ENCODE results near the gene PPP1R14C. TPM values are rescaled to one million over a fixed set of nuclear protein-coding genes. Genes with fewer than 3 reads are reported as not detected.

Gene PPP1R14C
- total and polyA plus RNA-seq, 2 donors (not counting 3 experiments of a cell fraction or from before 2014, with no cell fraction given), result not detected

DNA sequence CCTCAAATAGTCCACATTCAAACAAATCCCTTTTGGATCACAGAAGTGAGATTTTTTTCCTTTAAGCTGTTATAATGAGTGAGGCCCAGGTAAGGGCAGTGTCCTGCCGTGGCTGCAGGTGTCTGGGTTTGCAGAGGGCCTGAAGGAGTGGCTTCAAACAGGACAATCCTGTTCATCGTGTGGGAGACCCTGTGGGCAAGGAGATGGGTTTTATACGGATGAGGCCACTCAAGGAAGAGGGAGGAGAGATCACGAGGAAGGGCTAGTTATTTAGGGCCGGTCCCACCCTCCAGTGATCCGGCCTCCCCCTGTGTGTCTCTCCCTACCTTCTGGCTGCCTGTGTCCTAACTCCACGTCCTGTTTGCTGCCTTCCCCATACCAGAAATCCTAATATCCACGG, 33.8 kb downstream of the PPP1R14C start:
- CTCF ChIA-PET, result no interaction called here
- FAIRE-seq, result no peak
- Histone ChIP-seq H3K4me1 (ENCODE audit: control insufficient read depth, extremely low read depth, insufficient read depth, low read length) (no peaks in the 10 kb centered on the region), H3K27me3 (ENCODE audit: control insufficient read depth in 2 of 2, insufficient read depth in 2 of 2, low read length in 2 of 2) (no peaks in the 10 kb centered on the region), H3K9ac (replicated peaks; ENCODE audit: extremely low read depth, insufficient read depth, low read length) (no peak overlapping the region), H3K36me3 (ENCODE audit: control insufficient read depth in 2 of 2, extremely low read depth in 1 of 2, insufficient read depth in 2 of 2, low read length in 2 of 2) (no peaks in the 10 kb centered on the region), H3K4me3 (replicated peaks in 1 of 3; ENCODE audit: insufficient read depth in 1 of 3, low read depth in 1 of 3, low read length in 3 of 3) (no peak overlapping the region), H4K20me1 (replicated peaks; ENCODE audit: control insufficient read depth, extremely low read depth, insufficient read depth, low read length) (no peaks in the 10 kb centered on the region), H2AFZ (ENCODE audit: low read depth, low read length) (no peak overlapping the region), H3K4me2 (ENCODE audit: insufficient read depth, low read length) (no peak overlapping the region), H3K9me3 (replicated peaks; ENCODE audit: control insufficient read depth, insufficient read depth, low read length) (no peaks in the 10 kb centered on the region), H3K79me2 (ENCODE audit: control insufficient read depth, insufficient read depth, low read length) (no peaks in the 10 kb centered on the region), H3K27ac (ENCODE audit: insufficient read depth, low read depth, low read length) (no peak overlapping the region), H3K9me1 (replicated peaks; ENCODE audit: control insufficient read depth, extremely low read depth, insufficient read depth, low read length) (no peaks in the 10 kb centered on the region)
- no peak for TF ChIP-seq FOS (IDR thresholded peaks at IDR 0.05; ENCODE audit: borderline replicate concordance, insufficient read depth, low read length)
- no peak for TF ChIP-seq JUN (IDR thresholded peaks at IDR 0.05; ENCODE audit: borderline replicate concordance, insufficient read depth, insufficient read length, low read depth)
- no peak for TF ChIP-seq POLR2AphosphoS5 (IDR thresholded peaks at IDR 0.05; ENCODE audit: insufficient read depth, low read depth, low read length)
- TF ChIP-seq MYC (IDR thresholded peaks at IDR 0.05; ENCODE audit: low read depth, low read length), result no peak
- dilution Hi-C loops (cut with MboI; ENCODE audit: extremely low pct_ligation_motif_present, low sequenced_read_pairs) (no loop called here), intact Hi-C loops (cut with micrococcal nuclease) (no loop called here)
- BruUV-seq (replicated peaks), result no TSS peak
- DNase-seq (ENCODE audit: low read depth, low spot score), result no peak
- POLR2A ChIA-PET, result no interaction called here

DNA sequence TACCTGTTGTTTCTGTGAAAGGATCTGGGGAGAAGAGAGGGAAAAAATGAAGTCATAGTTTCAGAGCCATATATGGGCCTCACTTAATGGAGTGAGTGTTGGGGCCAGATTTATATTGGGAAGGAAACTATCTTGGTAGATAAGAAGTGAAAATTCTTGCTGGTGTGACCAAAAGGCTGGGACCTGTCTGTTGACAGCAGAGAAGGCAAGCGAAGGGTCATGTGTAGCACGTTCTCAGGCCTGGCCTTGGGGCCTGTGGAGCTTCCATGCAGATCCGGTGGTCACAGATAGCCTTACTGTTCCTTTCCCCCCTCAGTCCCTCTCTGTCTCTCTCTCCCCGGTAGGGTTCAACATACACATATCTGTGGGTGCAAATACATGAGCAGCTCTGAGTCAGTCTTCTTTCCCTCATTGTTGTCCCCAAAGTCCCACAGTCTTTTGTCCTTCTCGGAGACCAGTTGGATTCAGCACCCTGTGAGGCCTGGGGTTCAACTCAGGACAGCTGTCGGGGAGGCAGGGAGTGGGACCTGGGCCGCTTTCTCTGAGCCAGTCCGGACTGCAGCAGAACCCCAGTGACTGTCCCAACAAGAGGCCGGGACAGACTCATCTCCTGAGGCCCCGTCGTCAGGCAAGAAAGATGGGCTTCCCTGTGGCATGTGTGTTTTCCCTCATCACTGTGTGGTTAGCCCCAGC, 34.6 kb downstream of the PPP1R14C start:
- CTCF ChIA-PET, result no interaction called here
- Histone ChIP-seq H3K79me2 (ENCODE audit: control insufficient read depth, insufficient read depth, low read length) (no peaks in the 10 kb centered on the region), H3K4me1 (ENCODE audit: control insufficient read depth, extremely low read depth, insufficient read depth, low read length) (no peaks in the 10 kb centered on the region), H3K4me3 (replicated peaks in 1 of 3; ENCODE audit: insufficient read depth in 1 of 3, low read depth in 1 of 3, low read length in 3 of 3) (no peak overlapping the region), H4K20me1 (replicated peaks; ENCODE audit: control insufficient read depth, extremely low read depth, insufficient read depth, low read length) (no peaks in the 10 kb centered on the region), H3K9me1 (replicated peaks; ENCODE audit: control insufficient read depth, extremely low read depth, insufficient read depth, low read length) (no peaks in the 10 kb centered on the region), H3K27me3 (ENCODE audit: control insufficient read depth in 2 of 2, insufficient read depth in 2 of 2, low read length in 2 of 2) (no peaks in the 10 kb centered on the region), H3K36me3 (ENCODE audit: control insufficient read depth in 2 of 2, extremely low read depth in 1 of 2, insufficient read depth in 2 of 2, low read length in 2 of 2) (no peaks in the 10 kb centered on the region), H3K9me3 (replicated peaks; ENCODE audit: control insufficient read depth, insufficient read depth, low read length) (no peaks in the 10 kb centered on the region), H2AFZ (ENCODE audit: low read depth, low read length) (no peak overlapping the region), H3K9ac (replicated peaks; ENCODE audit: extremely low read depth, insufficient read depth, low read length) (no peak overlapping the region), H3K27ac (ENCODE audit: insufficient read depth, low read depth, low read length) (no peak overlapping the region), H3K4me2 (ENCODE audit: insufficient read depth, low read length) (no peak overlapping the region)
- dilution Hi-C loops (cut with MboI; ENCODE audit: extremely low pct_ligation_motif_present, low sequenced_read_pairs) (no loop called here), intact Hi-C loops (cut with micrococcal nuclease) (no loop called here)
- TF ChIP-seq EZH2 (IDR thresholded peaks at IDR 0.05; ENCODE audit: borderline replicate concordance, low read depth, low read length, severe bottlenecking) (no peak), POLR2A (IDR thresholded peaks at IDR 0.05; ENCODE audit: low read depth, low read length) (no peak), MYC (IDR thresholded peaks at IDR 0.05; ENCODE audit: low read depth, low read length) (no peak), POLR2AphosphoS5 (IDR thresholded peaks at IDR 0.05; ENCODE audit: insufficient read depth, low read depth, low read length) (no peak), GATA2 (IDR thresholded peaks at IDR 0.05; ENCODE audit: insufficient read depth, insufficient read length, low read depth, low read length) (no peak), FOS (IDR thresholded peaks at IDR 0.05; ENCODE audit: borderline replicate concordance, insufficient read depth, low read length) (no peak), JUN (IDR thresholded peaks at IDR 0.05; ENCODE audit: borderline replicate concordance, insufficient read depth, insufficient read length, low read depth) (no peak)
- TF ChIP-seq, protein P1, sequence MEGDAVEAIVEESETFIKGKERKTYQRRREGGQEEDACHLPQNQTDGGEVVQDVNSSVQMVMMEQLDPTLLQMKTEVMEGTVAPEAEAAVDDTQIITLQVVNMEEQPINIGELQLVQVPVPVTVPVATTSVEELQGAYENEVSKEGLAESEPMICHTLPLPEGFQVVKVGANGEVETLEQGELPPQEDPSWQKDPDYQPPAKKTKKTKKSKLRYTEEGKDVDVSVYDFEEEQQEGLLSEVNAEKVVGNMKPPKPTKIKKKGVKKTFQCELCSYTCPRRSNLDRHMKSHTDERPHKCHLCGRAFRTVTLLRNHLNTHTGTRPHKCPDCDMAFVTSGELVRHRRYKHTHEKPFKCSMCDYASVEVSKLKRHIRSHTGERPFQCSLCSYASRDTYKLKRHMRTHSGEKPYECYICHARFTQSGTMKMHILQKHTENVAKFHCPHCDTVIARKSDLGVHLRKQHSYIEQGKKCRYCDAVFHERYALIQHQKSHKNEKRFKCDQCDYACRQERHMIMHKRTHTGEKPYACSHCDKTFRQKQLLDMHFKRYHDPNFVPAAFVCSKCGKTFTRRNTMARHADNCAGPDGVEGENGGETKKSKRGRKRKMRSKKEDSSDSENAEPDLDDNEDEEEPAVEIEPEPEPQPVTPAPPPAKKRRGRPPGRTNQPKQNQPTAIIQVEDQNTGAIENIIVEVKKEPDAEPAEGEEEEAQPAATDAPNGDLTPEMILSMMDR (IDR thresholded peaks at IDR 0.05; ENCODE audit: extremely low read depth in 1 of 2, insufficient read depth in 1 of 2, low read depth in 1 of 2, low read length in 2 of 2), result no peak
- TF ChIP-seq, protein P2, sequence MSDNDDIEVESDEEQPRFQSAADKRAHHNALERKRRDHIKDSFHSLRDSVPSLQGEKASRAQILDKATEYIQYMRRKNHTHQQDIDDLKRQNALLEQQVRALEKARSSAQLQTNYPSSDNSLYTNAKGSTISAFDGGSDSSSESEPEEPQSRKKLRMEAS (IDR thresholded peaks at IDR 0.05; ENCODE audit: insufficient read depth, insufficient read length), result no peak
- BruUV-seq (replicated peaks), result no TSS peak
- FAIRE-seq (no peak), DNase-seq (ENCODE audit: low read depth, low spot score) (no peak)
- POLR2A ChIA-PET, result no interaction called here

Measured in endothelial cell of umbilical vein (primary cell).